Measurements from ENCODE around the gene ARMC3.

The ARMC3 gene

GRCh38 chr10:22931948-22932347 is 4.1 kb downstream of the ARMC3 start:
- no peak overlapping the region for H3K4me3 ChIP-seq (replicated peaks; ENCODE audit: low read depth, low read length)
- TF ChIP-seq CTCF (IDR thresholded peaks at IDR 0.05; ENCODE audit: low read depth, low read length, missing control alignments) = no peak
- DNase-seq (ENCODE audit: extremely low read depth, low read depth) = peak; percentile 11

- no peak for TF ChIP-seq CTCF (IDR thresholded peaks at IDR 0.05; ENCODE audit: low read depth, low read length, missing control alignments)
- no peak for DNase-seq (ENCODE audit: extremely low read depth, low read depth)
- H3K4me3 ChIP-seq (replicated peaks; ENCODE audit: low read depth, low read length) = no peak overlapping the region
Observed at GRCh38 chr10:22932626-22933370, 4.9 kb downstream of the ARMC3 start.

- TF ChIP-seq CTCF (IDR thresholded peaks at IDR 0.05; ENCODE audit: low read depth, low read length, missing control alignments) = no peak
- no peak for DNase-seq (ENCODE audit: extremely low read depth, low read depth)
- H3K4me3 ChIP-seq (replicated peaks; ENCODE audit: low read depth, low read length) = no peak overlapping the region
Observed at GRCh38 chr10:22934726-22935125, 6.9 kb downstream of the ARMC3 start.

GRCh38 chr10:22942437-22942836 is 14.6 kb downstream of the ARMC3 start:
- no peak for TF ChIP-seq CTCF (IDR thresholded peaks at IDR 0.05; ENCODE audit: low read depth, low read length, missing control alignments)
- H3K4me3 ChIP-seq (replicated peaks; ENCODE audit: low read depth, low read length) = no peak overlapping the region
- no peak for DNase-seq (ENCODE audit: extremely low read depth, low read depth)

DNA sequence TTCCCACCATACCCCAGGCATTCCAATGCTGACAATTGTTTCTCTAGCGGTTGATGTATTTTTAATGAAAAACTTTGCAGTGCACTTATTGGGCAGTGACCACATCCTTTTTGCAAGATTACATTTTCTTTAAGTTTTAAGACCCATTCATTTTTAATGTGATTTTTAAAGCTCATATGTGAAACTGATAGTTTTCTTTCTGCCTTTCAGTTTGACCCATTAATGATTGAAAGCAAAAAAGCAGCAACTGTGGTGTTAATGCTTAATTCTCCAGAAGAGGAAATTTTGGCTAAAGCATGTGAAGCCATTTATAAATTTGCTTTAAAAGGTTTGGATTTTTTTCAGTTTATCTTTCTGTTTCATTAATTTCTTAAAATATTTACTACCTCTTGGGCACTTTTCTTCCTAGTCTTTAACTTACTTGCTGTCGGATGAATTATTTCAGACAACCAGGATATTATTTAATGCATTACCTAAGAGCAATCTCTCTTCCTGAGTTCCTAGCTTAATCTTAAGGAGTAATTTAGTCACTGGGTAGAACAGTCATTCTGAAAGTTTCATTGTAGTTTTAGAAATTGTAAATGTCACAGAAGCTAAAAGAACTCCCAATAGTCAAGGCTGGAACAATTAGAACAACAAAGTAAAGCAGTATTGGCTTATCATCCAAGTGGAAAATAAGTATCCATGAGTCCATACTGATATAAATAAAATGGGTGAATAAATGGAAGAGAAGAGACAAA is 18.3 kb downstream of the ARMC3 start:
- no peak overlapping the region for H3K4me3 ChIP-seq (replicated peaks; ENCODE audit: low read depth, low read length)
- DNase-seq (ENCODE audit: extremely low read depth, low read depth) = no peak
- TF ChIP-seq CTCF (IDR thresholded peaks at IDR 0.05; ENCODE audit: low read depth, low read length, missing control alignments) = no peak

- H3K4me3 ChIP-seq (replicated peaks; ENCODE audit: low read depth, low read length) = no peak overlapping the region
- no peak for TF ChIP-seq CTCF (IDR thresholded peaks at IDR 0.05; ENCODE audit: low read depth, low read length, missing control alignments)
- no peak for DNase-seq (ENCODE audit: extremely low read depth, low read depth)
Observed at GRCh38 chr10:22954970-22955369, 27.1 kb downstream of the ARMC3 start.
